ENCODE data around the gene FGD4. TPM values are rescaled to one million over a fixed set of nuclear protein-coding genes. Genes with fewer than 3 reads are reported as not detected.
A peak's percentile ranks its signal among the peaks of the same experiment; 100 is the strongest.

Gene FGD4
- total RNA-seq, 4 donors from 2014 or later, result 21.4 to 33.0 (median 26.9) TPM

GRCh38 chr12:32398816-32399369 is 465 bp upstream of the FGD4 start:
- TF ChIP-seq, protein P1, sequence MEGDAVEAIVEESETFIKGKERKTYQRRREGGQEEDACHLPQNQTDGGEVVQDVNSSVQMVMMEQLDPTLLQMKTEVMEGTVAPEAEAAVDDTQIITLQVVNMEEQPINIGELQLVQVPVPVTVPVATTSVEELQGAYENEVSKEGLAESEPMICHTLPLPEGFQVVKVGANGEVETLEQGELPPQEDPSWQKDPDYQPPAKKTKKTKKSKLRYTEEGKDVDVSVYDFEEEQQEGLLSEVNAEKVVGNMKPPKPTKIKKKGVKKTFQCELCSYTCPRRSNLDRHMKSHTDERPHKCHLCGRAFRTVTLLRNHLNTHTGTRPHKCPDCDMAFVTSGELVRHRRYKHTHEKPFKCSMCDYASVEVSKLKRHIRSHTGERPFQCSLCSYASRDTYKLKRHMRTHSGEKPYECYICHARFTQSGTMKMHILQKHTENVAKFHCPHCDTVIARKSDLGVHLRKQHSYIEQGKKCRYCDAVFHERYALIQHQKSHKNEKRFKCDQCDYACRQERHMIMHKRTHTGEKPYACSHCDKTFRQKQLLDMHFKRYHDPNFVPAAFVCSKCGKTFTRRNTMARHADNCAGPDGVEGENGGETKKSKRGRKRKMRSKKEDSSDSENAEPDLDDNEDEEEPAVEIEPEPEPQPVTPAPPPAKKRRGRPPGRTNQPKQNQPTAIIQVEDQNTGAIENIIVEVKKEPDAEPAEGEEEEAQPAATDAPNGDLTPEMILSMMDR (IDR thresholded peaks at IDR 0.05), result no peak
- TF ChIP-seq EP300 (IDR thresholded peaks at IDR 0.05) (no peak), POLR2AphosphoS5 (IDR thresholded peaks at IDR 0.05) (no peak), POLR2A (IDR thresholded peaks at IDR 0.05; ENCODE audit: low read depth) (no peak)
- H3K27ac ChIP-seq (replicated peaks in 1 of 4), result peak overlapping the region; percentile 74 to 84 (median 78)
- H3K27me3 ChIP-seq, result no peaks in the 10 kb centered on the region
- 28% methylated on average over 3 of the region's 36 CpGs for WGBS
- peak overlapping the region; percentile 75 to 87 (median 82) for H3K4me3 ChIP-seq
- H3K9me3 ChIP-seq, result no peaks in the 10 kb centered on the region
- peaks cover 5 to 25% (median 21%) of the 10 kb centered on the region in 4 donors for H3K4me1 ChIP-seq
- intact Hi-C loops (cut with DNase I), result loop anchor here (5.0 kb wide), 1 partner anchor 53 kb away; no protein-coding TSS in a partner anchor
- H3K36me3 ChIP-seq, result no peaks in the 10 kb centered on the region
- DNase-seq (ENCODE audit: extremely low spot score), result no peak

GRCh38 chr12:32400114-32400672 is 835 bp downstream of the FGD4 start:
- DNase-seq (ENCODE audit: extremely low spot score), result no peak
- intact Hi-C loops (cut with DNase I), result no loop called here
- H3K36me3 ChIP-seq, result no peaks in the 10 kb centered on the region
- no peaks in the 10 kb centered on the region for H3K9me3 ChIP-seq
- peaks cover 5 to 25% (median 21%) of the 10 kb centered on the region in 4 donors for H3K4me1 ChIP-seq
- H3K4me3 ChIP-seq, result peak overlapping the region; percentile 75 to 87 (median 82)
- peak overlapping the region; percentile 74 to 84 (median 78) for H3K27ac ChIP-seq (replicated peaks in 1 of 4)
- no peaks in the 10 kb centered on the region for H3K27me3 ChIP-seq
- TF ChIP-seq POLR2A (IDR thresholded peaks at IDR 0.05; ENCODE audit: low read depth) (no peak), POLR2AphosphoS5 (IDR thresholded peaks at IDR 0.05) (no peak), EP300 (IDR thresholded peaks at IDR 0.05) (no peak)
- TF ChIP-seq, protein P1 (IDR thresholded peaks at IDR 0.05), result no peak
- WGBS, result 30% methylated on average over 14 of the region's 15 CpGs

- Histone ChIP-seq H3K4me3 (peak overlapping the region; percentile 75 to 87 (median 82)), H3K9me3 (no peaks in the 10 kb centered on the region), H3K27me3 (no peaks in the 10 kb centered on the region), H3K36me3 (no peaks in the 10 kb centered on the region), H3K27ac (replicated peaks in 1 of 4) (no peak overlapping the region), H3K4me1 (peaks cover 5 to 25% (median 21%) of the 10 kb centered on the region in 4 donors)
- TF ChIP-seq, protein P1 (IDR thresholded peaks at IDR 0.05), result no peak
- no peak for TF ChIP-seq POLR2AphosphoS5 (IDR thresholded peaks at IDR 0.05)
- TF ChIP-seq POLR2A (IDR thresholded peaks at IDR 0.05; ENCODE audit: low read depth), result no peak
- no peak for TF ChIP-seq EP300 (IDR thresholded peaks at IDR 0.05)
- DNase-seq (ENCODE audit: extremely low spot score), result no peak
- intact Hi-C loops (cut with DNase I), result no loop called here
- WGBS, result 59% methylated on average over 2 of the region's 2 CpGs
Observed at GRCh38 chr12:32400866-32401265, 1.5 kb downstream of the FGD4 start.

- Histone ChIP-seq H3K36me3 (no peaks in the 10 kb centered on the region), H3K27me3 (no peaks in the 10 kb centered on the region), H3K9me3 (no peaks in the 10 kb centered on the region), H3K27ac (replicated peaks in 1 of 4) (no peak overlapping the region), H3K4me3 (no peak overlapping the region), H3K4me1 (peaks cover 5 to 25% (median 21%) of the 10 kb centered on the region in 4 donors)
- no peak for DNase-seq (ENCODE audit: extremely low spot score)
- 79% methylated on average over 10 of the region's 10 CpGs for WGBS
- intact Hi-C loops (cut with DNase I), result no loop called here
- TF ChIP-seq, protein P1 (IDR thresholded peaks at IDR 0.05), result no peak
- TF ChIP-seq POLR2A (IDR thresholded peaks at IDR 0.05; ENCODE audit: low read depth) (no peak), EP300 (IDR thresholded peaks at IDR 0.05) (no peak), POLR2AphosphoS5 (IDR thresholded peaks at IDR 0.05) (no peak)
Observed at GRCh38 chr12:32402170-32402569, 2.8 kb downstream of the FGD4 start.
